Bone marrow (tissue), 2 donors: ENCODE measurements around the gene FAM3D.

ENCODE experiments used
- DNase-seq, 2 donors: peaks; one replicate each; lab custom pipeline; 2025; lab: John Stamatoyannopoulos, UW

FAM3D gene

DNA sequence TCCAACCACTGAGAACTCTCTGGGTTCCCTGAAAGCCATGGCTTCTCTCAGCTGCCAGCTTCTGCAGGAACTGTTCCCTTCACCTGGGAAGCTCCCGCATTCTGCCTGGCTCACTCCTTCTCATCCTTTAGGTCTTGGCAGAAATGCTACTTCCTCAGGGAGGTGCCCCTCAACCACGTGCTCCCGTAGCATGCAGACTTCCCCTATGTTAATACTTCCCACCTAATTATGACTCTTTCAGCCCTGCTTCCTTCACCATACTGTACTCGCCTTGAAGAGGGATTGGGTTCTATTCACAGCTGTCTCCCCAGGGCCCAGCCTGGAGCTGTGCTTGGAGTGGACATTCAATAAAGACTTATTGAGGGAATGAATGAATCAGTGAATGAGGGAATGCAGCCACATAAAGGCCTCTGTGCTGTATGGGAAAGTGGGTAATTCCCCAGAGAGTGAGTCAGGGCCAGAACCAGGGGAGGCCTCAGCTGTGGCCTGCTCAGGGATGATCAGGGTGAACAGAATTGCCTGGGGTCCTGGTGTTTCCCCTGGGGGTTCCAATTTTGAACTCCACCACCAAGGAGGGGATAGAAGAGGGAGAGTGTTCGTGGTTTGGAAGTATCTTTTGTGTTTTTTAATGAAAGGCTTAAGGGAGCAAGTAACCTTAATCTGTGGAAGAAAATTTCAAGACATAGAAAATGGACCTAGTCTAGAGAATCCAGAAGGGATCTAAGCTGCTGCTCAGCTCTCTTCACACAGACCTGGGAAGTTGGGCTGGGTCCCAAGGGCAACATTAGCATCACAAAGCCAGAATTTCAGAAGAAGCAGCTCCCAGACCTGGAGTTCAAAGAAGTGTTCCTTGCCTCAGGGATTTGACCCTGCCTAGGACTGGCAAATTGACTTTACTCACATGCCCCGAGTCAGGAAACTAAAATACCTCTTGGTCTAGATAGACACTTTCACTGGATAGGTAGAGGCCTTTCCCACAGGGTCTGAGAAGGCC, 74.8 kb downstream of the FAM3D start:
- no peak for DNase-seq

DNA sequence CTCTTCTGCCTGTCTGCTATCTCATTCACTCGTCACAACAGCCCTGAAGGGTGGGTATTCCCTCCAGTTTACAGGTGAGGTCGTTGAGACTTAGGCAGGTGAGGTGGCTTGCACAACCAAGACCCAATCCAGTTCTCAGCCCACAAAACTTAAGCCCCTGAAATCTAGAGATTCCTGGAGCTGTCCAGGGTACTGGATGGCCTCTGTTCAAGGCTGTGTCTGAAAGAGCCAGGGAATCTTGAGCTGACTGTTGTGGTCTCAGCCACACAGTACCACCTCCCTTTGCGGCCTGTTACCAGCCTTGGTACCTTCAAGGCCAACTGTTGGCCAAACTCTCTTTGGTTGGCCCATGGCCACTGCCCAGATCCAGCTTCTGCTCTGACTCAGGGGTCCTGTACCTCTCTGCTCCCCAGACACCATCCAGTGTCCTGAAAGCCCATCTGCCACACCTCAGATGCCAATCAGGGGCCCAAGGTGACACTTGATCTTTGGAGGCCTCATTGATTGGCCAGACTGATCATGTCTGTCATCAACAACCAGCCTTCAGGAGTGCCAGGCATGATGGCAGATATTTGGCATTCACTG, 78.5 kb downstream of the FAM3D start:
- no peak for DNase-seq

DNA sequence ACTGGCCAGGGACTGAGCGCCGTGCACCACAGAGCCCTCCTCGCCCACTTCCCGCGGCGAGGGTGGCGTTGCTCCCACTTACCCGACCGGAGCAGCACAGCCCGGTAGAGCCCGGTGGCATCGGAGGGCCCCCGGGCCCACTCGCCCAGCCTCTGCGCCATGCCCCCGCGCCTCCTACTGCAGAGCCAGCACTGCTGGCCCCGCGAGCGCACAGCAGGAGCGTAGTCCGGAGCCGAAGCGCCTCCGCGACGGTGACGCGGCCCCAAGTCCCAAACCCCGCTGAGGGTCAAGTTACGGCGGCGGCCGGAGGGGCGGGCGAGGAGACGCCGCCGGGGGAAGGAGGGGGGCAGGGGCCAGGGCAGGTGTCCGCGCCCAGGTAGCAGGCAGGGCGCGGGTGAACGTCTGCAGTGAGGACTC, 79.8 kb downstream of the FAM3D start:
- DNase-seq: no peak

- no peak for DNase-seq
Observed at GRCh38 chr3:58585994-58586393, 80.6 kb downstream of the FAM3D start.

GRCh38 chr3:58585005-58585786, 81.4 kb downstream of the FAM3D start:
- peak; percentile 9 to 35 for DNase-seq

- DNase-seq: no peak
Observed at GRCh38 chr3:58584690-58585004, 81.9 kb downstream of the FAM3D start.
